GM18520 (cell line): ENCODE data around the gene HOXA4.

Experiments
- ATAC-seq: cut with Tn5 transposase; IDR thresholded peaks from one replicate; pipeline ENCODE4 v1.9.1; 2021; ENCODE audit not compliant: unreplicated experiment

The HOXA4 gene

DNA sequence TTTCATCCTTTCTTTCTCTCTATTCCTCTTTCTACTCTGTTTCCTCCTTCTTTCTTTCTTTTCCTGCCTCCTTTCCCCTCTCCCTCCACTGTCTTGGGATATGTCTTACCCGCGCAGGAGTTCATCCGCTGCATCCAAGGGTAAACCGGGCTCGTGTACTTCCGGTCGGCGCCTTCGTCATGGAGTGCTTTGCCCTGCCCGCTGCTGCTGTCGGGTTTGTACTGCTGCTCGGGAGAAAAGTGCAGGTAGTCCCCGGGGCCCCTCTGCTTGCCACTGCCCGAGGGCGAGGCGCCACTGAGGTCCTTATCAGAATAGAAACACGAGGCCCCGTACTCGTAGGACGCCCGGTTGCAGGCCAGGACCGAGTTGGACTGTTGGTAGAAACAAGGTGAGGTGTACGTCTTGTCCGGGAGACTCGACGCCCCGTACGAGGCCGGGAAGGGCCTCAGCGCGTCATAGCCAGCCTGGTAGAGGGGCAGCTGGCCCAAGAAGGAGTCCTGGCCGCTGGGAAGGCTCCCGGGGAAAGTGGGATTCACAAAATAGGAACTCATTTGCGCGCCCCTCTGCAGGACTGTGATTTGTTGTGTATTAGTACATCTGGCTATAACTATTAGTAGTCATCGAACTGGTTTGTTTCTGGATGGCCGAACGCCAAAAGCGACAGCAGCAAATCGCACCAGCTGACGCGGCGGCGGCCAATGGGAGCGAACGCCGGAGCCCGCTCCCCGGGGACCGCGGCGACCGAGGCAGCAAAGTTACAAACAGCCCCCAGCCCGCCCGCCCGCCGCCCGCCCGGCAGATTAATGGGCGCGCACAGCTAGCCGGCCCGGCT, 16.9 kb upstream of the HOXA4 start, which contains the start of gene HOXA6:
Gene HOXA6 (minus strand): TSS at position 576 of the 832 bp plus-strand sequence. CDS start 25 bp downstream, at position 551.
- no peak for ATAC-seq

DNA sequence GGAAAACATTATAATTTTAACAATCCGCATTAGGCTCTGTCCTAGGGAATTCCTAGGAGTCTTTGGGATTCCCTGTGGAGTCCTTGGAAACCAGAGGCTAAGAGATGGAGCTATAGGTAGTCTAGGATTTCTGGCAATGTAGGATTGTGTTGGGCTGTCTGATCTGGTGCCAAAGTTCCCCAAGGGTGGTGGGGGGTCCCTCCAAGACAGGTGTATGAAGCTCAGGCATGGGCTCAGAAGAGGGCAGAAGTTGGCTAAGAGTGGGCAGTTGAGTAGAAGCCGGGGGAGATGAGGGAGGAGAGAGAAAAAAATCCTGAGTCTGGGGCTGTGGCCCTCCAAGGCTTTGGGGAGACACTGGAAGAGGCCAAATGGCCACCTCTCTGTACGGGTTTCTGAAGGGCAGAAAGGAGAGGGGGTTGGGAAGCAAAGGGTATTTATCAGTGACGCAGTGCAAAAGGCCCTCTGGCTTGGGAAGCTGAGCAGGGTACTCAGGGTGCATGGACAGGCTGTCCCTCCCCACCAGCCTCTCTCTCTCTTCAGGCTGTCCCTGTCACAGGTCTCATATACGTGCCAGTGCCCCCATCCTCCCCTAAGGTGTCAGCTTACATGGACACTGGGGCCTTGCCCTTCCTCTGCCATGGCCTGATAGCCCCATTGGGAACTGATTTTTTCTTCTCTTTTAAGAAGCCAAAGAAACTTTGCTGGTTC, 16.1 kb upstream of the HOXA4 start:
- no peak for ATAC-seq

GRCh38 chr7:27145914-27146412, 15.4 kb upstream of the HOXA4 start:
- ATAC-seq, result no peak

DNA sequence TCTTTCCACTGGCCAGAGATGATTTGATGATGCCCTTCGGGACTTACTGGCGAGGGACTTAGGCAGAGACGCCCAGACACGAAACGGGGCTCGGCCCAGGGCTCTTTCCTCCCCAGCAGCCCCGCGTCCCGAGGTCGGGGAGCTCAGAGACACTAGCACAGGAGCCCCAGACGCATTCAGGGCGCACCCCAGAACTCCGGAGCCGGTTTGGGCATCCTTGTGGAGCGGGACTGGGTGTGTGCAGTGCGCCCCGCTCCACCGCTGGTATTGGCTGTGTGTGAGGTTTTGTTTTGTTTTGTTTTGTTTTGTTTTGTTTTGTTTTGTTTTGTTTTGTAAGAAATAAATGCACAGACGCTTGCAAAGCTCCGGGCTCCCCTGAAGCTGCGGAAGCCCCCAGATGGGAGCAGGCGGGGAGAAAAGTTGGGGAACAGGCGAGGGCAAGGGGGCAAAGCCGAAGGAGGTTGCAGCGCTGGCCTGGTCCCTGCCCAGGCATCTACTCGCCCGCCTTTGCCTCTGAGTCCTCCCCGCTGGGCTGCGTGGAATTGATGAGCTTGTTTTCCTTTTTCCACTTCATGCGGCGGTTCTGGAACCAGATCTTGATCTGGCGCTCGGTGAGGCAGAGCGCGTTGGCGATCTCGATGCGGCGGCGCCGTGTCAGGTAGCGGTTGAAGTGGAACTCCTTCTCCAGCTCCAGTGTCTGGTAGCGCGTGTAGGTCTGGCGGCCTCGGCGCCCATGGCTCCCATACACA, 14.8 kb upstream of the HOXA4 start:
- no peak for ATAC-seq

DNA sequence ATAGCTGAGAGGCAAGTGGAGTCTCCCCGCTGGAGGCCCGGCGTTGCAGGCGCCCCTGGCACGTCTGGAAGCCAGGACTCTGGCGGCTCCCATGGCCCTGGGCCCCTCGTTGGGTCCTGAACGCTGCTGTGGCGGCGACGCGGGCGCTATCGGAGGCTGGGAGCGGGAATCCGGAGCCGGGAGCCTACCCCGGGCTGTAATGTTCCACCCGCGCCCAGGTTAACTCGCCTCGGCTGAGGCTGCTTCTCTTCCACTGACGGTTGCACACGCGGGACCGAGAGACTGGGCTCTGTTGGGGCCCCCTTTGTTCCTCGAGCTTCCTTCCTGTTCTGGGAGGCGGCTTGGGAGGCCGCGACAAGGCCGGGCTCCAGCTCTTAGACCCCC, 14.2 kb upstream of the HOXA4 start:
- ATAC-seq, result no peak

- ATAC-seq, result no peak
Observed at GRCh38 chr7:27143950-27144780, 13.6 kb upstream of the HOXA4 start.

DNA sequence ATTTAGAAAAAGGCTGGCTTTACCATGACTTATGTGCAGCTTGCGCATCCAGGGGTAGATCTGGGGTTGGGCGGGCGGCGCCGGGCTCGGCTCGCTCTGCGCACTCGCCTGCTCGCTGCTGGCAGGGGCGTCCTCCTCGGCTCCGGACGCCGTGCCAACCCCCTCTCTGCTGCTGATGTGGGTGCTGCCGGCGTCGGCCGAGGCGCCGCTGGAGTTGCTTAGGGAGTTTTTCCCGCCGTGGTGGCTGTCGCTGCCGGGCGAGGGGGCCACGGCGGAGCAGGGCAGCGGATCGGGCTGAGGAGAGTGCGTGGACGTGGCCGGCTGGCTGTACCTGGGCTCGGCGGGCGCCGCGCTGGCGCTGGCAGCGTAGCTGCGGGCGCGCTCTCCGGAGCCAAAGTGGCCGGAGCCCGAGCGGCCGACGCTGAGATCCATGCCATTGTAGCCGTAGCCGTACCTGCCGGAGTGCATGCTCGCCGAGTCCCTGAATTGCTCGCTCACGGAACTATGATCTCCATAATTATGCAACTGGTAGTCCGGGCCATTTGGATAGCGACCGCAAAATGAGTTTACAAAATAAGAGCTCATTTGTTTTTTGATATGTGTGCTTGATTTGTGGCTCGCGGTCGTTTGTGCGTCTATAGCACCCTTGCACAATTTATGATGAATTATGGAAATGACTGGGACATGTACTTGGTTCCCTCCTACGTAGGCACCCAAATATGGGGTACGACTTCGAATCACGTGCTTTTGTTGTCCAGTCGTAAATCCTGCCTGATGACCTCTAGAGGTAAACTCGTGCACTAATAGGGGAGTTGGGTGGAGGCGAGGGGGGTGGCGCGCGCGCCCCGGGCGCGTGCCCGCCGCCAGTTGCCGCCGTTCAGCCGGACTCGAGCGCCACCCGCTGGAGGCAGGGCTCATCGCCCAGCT, 12.7 kb upstream of the HOXA4 start, which contains the start of gene HOXA5:
Gene HOXA5 (minus strand): TSS at position 659 of the 927 bp plus-strand sequence. CDS start 74 bp downstream, at position 585.
- no peak for ATAC-seq

GRCh38 chr7:27142580-27143022, 12.0 kb upstream of the HOXA4 start:
- ATAC-seq, result no peak

DNA sequence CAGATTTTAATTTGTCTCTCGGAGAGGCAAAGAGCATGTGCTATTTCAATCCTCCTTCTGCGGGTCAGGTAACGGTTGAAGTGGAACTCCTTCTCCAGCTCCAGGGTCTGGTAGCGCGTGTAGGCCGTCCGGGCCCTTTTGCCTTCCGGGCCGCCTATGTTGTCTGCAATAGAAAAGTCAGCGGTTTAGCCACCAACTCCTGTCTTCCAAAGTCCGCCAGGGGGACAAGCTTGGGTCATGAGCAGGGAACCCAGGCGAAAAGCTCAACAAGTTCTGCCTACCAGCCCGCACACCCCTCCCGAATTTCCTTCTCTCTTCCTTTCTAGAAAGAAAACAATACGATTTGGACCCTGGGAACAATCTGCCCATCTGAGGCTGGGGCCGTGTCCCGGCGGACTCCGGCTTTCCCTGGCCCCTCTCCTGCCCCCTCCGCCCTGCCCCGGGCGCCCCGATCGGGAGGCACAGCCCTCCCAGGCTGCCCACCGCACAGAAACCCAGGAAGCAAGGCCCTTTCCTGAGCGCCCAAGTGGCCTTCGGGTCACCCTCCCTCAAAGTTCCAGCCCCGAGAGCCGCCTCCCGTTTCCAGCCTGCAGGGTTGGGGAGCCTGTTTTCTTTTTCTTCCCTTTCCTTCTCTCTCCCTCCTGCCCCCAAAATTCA, 11.5 kb upstream of the HOXA4 start:
- ATAC-seq, result no peak

DNA sequence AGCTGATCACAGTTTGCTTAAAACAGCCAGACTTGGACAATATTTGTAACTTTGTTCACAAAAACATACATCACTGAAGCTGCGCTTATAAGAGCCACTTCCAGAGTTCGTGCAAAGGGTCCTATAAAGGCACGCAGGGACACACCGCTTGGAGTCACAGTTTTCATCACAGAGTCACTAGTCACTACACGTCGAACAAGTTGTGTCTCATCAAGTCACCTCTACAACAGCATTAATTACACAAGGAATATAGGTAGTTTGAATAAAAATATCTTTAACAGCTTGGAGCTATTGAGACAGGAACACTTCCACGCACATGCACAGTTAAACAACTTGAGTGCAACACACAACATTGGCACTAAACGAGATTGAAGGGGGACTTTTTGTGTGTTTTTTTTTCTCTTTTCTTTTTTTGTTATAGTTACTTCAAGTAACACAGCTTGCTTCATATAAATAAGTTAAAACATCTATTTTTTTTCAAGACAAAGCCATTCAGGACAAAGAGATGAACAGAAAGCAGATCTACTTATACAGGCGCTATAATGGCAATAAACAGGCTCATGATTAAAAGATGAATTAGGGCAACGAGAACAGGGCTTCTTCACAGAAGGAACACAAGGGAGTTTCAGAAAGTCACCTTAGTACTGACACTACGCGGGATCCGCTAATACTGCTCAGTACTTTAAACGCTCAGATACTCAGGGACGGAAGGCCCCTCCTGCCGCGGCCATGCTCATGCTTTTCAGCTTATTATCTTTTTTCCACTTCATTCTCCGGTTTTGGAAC, 10.8 kb upstream of the HOXA4 start:
- ATAC-seq, result no peak

DNA sequence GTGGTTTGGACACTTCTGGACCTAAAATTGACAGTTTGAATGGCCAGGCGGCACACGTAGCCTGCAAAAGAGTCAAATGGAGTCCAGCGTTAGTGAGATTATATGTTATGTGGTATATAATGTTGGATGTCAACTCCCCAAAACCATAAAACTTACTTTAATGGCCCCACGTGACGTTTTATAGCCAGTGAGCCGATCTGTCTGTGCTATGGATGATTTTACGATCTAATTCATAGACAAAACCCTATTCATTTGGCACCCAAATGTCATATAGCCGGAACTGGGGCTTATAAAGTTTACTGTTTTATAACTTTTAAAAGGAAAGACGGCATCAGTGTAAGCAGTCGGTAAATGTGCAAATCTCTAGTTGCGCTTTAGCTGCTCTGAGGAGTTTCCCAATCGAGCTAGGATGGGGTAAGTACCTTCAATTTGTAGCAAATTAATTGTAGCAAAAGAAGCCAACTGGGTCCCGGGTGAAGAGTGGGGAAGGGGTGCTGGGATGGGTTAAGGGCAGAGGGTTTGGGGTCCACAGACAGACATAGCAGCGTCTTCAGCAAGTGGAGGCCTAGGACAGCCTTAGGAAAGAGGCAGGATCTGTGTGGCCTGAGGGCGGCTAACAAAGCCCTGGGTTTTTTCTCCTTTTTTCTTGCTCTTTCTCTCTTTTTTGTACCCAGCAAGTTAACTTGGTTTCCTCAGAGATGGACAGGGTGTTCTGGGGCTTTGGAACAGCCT, 9.7 kb upstream of the HOXA4 start:
- no peak for ATAC-seq

DNA sequence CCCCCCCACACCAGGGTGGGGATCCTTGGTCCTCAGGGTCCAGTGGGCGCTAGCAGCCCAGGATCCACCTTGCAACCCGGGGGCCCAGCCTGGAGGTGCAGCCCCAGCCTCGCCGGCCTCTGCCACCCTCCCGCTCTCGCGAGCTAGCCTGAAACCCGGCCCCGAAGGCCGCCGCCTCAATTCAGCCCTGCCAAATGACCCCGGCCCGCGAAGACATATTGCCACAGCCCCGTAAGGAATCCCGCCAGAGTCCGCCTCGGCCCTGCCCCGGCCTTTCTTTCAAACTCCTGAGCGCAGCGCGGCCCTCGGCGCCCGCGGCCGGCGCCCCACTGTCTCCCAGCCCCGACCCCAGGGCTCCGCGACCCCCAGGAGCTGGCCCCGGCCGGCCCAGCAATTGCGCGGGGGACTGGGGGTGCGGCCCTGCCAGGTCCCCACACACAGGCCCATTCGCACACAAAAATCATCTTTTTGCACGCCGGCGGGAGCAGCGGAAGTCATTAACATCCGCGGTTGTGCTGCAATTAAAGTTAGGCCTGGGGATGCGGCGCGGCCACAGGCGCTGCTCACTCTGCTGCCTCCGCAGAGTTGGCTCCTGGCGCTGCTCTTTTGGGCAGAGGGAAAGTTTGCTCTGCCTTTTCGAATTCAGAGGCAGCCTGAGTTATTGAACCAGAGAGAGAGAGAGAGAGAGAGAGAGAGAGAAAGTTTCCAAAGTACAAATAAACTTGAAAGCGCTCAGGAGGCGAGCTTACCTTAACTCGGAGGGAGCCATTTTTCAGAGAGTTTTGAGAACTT, 9.0 kb upstream of the HOXA4 start:
- ATAC-seq, result no peak

GRCh38 chr7:27138985-27139333, 8.4 kb upstream of the HOXA4 start:
- ATAC-seq, result no peak

GRCh38 chr7:27138472-27138871, 7.9 kb upstream of the HOXA4 start:
- ATAC-seq, result no peak

DNA sequence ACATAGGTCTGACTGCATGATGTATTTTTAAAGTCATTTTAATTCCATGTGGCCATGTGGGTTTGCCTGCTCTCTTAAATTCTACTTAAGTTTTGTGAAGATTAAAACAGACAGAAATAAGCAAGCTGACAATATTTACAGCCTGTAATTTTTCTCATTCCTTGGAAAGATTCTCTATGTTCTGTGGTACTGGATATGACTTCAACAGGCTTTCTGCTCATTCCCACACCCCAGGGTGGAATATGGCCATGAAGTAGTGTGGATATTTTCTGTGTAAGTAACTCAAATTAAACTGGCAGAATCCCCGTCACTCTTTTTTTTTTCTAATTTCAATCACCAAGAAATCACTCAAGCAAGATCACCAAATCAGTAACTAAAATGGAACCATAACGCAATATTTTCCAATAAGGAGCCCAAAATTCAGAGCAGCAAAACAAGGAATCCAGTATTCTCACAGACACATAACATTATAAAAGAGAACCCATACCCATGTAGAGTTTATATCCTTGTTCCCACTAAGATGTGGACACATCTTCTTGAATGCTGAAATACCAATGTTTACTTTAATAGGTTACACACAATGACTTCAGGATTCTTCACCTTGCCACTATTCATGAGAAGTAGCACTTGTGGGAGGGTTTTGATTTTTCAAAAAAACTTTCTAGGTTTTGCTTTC, 7.2 kb upstream of the HOXA4 start:
- ATAC-seq, result no peak

DNA sequence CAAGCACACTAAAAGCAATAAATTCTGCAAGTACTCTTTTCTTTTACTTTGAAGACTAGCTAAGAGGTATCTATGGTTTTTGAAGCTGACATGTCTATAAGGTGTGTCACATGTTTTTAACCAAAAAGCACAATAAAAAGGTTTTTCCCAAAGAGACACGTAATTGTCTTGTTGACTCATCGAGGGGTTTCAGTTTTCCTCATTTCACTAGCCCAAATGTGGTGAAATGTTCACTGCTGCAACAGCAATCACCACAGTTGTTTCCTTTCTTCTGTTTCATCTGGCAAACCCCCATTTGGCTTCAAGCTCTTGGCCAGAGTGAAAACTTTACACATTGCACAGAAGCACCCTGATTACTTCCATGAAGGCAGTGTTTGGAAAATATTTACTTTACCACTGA, 3.8 kb upstream of the HOXA4 start:
- no peak for ATAC-seq
